Right lobe of liver (tissue), 4 donors: ENCODE data around the gene TACR1.

Experiments used
- CTCF ChIP-seq, 4 donors: fragments of 200-600 bp in 3 of 4; fragments of 450-650 bp in 1 of 4; IDR thresholded peaks; one replicate each; pipeline versions ENCODE4 v1.5.1 to v1.8.0; 2016 to 2022; ENCODE audit warnings: antibody characterized with exemption in 4 of 4, mild to moderate bottlenecking in 2 of 4
- POLR2A ChIP-seq: fragments of 450-650 bp; IDR thresholded peaks from one replicate; pipeline ENCODE4 v1.6.1; 2017; ENCODE audit warnings: antibody characterized with exemption, mild to moderate bottlenecking
- donor health status: DM: no; HTN: no; CAD: no.
- donor health status: DM: no; HTN: no; CAD: no.
- donor health status: DM: no; HTN: yes; CAD: no.

- TF ChIP-seq CTCF (IDR thresholded peaks at IDR 0.05) (no peak), POLR2A (no peak)
These were observed 43.9 kb upstream of the TACR1 start for GRCh38 chr2:75243219-75243618.
